GM10847 (cell line): Measurements from ENCODE around the gene NRXN3.

Source experiments
- POLR2A ChIP-seq: IDR thresholded peaks from 2 replicates; pipeline ENCODE4 v1.6.1; 2011; ENCODE audit not compliant: insufficient read length; ENCODE audit errors: extremely low read depth

The NRXN3 gene

DNA sequence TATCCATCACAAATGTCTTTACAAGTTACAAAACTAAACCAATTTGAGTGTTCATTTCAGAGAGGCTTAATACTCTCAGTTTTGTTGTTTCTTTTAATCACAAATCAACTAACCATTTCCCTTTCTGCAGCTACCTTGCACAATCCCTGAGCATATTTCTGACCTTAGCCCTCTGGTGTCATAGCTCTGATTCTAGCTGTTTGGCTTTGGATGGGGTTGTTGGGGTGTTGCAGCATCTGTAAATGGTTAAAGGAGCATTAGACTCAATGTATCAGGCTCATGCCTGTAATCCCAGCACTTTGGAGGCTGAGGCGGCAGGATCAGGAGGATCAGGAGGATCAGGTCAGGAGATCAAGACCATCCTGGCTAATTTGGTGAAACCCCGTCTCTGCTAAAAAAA lies 461.4 kb downstream of the NRXN3 start:
- TF ChIP-seq POLR2A, result no peak

GRCh38 chr14:78633752-78634151 lies 463.6 kb downstream of the NRXN3 start:
- TF ChIP-seq POLR2A, result no peak

DNA sequence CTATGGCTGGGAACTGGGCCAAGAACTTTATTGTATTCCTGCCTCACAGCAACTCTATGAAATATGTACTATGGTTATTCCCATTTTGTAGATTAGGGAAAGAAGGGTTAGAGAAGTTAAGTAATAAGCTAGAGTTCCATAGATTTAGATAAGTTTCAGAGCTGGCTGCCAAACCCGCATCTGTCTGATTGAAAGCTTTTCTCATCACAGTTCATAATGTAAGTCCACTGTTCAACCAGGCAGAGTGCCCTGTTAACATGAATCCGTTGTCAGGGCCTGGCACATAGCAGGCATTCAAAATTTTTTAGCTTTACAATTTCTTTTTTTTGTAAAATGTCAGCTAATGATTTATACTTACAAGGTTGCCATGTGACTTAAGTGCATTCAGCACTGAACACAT lies 467.3 kb downstream of the NRXN3 start:
- no peak for TF ChIP-seq POLR2A

DNA sequence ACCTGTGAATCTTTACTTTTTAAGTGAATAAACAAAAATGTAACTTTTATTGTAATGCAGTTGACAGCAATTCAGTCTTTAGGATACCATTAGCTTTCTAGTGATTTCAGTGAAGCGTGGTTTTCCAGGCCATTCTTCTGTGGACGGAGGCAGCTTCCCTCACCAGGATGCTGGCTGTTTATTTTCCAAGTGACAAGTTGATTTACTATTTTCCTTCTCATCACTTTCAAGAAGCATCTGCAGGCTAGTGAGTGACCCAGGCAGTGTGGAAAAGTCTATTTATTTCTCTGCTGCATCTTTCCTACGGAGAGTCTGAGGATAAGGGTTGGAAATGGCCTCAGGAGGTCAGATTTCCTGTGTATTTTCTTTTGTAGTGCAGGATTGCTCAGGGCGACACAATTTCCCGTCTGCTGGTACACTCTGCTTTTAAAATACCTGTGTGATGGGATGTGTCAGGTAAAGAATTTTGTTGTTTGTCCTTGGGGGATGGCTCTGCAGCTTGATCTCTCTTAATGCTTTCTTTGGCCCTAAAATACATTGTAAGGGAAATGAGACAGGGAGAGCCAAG lies 467.8 kb downstream of the NRXN3 start:
- TF ChIP-seq POLR2A, result no peak

DNA sequence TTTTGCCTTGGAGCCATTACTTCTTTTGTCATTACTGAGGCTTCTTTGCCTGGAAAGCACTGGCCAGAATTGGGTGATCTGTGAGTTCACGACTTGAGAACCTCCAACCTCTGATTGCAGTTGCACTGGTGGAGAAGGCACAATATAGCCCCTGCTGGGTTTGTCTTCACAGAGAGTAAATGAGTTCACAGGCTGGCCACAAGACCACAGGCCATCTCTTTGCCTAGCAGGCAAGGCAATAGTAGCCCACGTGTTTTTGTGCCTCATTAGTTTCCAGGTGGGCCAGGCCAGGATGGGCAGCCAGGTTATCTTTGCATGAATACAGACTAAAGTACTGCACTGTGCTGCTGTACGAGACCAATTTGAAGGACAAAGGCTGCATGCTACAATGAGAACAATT lies 468.8 kb downstream of the NRXN3 start:
- no peak for TF ChIP-seq POLR2A

DNA sequence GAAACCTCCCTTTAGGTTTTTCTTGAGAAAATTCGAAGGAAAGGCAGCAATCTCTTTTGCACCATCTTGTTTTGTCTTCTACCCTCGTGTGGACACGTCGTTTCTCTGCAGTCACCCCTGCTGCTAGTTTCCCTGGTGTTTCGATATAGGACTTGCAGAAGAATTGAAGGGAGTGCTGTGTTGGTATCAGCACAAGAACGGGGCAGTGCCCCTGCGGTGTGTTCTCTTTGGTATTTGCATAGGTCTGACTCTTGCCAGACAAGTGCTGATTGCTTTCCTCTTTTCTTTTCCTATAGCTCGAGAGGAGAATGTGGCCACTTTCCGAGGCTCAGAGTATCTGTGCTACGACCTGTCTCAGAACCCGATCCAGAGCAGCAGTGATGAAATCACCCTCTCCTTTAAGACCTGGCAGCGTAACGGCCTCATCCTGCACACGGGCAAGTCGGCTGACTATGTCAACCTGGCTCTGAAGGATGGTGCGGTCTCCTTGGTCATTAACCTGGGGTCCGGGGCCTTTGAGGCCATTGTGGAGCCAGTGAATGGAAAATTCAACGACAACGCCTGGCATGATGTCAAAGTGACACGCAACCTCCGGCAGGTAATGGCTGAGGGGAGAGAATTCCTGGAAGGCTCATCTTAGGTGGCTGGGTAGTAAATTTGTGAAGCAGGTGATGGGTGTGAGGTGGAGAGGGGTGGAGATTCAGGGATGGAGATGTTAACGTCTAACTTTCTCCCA lies 474.8 kb downstream of the NRXN3 start:
- TF ChIP-seq POLR2A, result no peak

DNA sequence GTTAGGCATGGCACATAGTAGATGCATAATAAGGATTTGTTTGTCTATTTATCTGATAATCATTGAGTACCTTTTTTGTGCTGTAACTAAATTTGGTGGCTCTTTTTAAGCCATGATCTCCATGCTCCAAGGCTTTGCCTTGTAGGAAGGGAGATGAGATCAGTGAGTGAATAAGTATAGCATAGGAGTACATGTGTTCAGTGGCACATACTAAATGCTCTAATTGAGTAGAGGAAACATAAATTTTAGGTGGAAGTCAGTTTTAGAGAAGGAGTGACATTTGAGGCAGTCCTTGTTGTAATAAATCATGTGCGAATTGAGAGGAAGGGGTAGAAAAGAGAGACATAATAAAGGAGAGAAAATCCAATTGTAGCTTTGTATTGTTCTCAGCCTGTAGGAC lies 482.6 kb downstream of the NRXN3 start:
- TF ChIP-seq POLR2A, result no peak

GRCh38 chr14:78653173-78653572 lies 483.0 kb downstream of the NRXN3 start:
- TF ChIP-seq POLR2A, result no peak

DNA sequence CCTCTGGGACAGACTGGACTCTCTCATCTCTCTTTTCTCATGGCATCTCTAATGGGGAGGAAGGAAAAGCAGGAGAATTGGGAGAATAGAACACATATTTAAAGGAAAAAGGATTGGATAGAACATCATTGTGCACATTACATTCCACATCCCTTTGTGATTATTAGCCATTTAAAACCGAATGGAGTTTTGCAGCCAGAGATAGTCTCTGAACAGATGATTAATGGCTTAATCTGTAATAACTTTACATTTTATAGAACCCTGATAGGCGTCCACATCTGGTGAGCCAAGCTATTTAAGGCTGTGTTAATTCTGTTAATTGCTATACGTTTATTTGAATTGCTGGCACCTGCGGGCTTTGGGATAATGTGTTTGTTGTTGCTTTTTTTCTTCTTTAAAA lies 487.3 kb downstream of the NRXN3 start:
- TF ChIP-seq POLR2A, result no peak

- TF ChIP-seq POLR2A, result no peak
Observed at GRCh38 chr14:78664841-78665240, 494.7 kb downstream of the NRXN3 start.

DNA sequence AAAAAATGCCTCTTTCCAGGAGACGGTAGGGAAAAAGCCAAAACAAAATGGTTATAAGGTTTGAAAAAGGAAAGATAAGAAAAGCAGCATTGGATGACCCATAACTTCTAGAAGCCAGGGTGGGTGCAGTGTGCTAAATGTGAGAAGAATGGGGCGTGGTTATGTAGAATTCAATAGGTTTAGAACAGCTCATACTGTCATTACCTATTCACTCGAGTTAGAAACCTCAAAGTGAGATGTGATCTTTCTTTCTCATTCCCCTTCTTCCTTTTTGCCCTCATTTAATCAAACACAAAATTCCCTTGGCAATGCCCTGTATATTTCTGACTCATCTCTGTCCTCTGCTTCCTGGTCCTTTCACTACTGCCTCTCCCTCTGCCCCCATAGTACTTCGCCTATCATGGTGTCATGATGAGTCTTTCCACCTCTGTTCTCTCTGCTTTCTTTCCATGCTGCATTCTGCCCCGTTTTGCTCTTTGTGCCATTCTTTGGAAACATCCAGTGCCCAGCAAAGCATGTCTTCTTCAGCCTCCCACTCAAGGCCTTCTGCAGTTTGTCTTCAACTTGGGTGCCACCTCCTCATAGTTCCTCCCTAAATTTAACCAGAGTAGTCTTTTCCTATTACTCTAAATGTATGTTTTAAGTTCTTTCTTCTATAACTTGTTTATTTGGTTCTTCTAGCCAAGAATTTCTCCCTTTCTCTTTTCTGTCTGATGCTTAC lies 496.3 kb downstream of the NRXN3 start:
- no peak for TF ChIP-seq POLR2A

GRCh38 chr14:78667141-78667540 lies 497.0 kb downstream of the NRXN3 start:
- no peak for TF ChIP-seq POLR2A

DNA sequence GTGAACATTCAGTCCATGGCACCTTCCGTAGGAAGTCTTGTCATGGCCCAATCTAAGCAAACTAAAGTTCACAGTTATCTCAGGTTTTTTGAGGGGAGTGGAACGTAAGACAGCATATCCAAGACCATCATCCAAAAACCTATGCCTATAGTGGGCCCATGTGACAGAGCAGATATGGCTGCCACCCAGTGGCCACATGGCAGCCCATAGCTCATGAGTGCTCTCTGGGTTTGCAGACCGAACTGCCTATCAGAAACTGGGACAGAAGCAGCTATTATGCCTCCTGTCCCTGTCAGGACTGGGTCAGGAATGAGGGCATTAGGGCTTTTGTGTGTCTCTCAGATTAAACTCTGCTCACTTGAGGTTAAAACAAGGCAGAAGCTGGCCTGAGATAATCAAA lies 503.7 kb downstream of the NRXN3 start:
- TF ChIP-seq POLR2A, result no peak

GRCh38 chr14:78674820-78675219 lies 504.6 kb downstream of the NRXN3 start:
- TF ChIP-seq POLR2A, result no peak

DNA sequence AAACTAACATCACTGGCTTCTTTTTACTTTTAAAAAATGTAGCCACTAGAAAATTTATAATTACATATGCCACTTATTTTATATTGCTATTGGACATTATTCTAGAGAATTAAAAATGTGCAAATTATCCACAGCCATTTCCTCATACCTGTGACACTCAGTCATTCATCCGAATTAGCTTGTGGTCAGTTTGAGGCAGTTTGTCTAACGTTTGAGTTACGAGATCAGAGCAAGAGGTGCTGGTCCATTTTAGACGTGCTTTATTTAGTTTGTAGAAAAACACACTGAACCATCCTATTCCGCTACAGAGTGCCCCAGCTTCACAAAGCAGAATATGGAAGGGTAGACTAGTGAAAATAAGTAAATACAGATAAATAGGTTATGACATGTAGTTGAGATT lies 513.0 kb downstream of the NRXN3 start:
- no peak for TF ChIP-seq POLR2A

DNA sequence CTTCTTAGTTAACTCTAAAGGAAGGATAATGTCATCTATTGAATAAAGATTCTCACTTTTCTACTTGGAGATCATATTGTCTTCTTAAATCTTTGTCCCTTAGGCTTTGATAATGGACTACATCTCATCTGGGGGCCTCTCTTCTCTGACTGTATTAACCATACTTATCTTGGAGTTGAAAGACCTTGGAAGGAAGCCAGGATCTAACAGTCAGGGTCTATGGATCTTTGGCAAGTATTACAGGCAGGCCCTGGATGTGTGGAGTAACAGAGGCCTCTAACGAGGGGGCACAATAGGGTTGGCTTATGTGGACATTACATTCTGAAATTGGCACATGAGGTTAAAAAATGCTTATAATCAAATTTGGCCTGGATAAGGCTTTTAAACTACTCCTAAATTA lies 513.8 kb downstream of the NRXN3 start:
- TF ChIP-seq POLR2A, result no peak
